ENCODE results near the gene CLCNKA. TPM values are rescaled to one million over a fixed set of nuclear protein-coding genes. Genes with fewer than 3 reads are reported as not detected.
A peak's percentile ranks its signal among the peaks of the same experiment; 100 is the strongest.
"Not testable (repeated sequence)": the region's sequence is repeated elsewhere in the genome, so short reads cannot be mapped to it uniquely, and the experiment has no call there.

CLCNKA gene
- total RNA-seq, 1 experiment from 2014 or later, result 1.0 TPM

DNA sequence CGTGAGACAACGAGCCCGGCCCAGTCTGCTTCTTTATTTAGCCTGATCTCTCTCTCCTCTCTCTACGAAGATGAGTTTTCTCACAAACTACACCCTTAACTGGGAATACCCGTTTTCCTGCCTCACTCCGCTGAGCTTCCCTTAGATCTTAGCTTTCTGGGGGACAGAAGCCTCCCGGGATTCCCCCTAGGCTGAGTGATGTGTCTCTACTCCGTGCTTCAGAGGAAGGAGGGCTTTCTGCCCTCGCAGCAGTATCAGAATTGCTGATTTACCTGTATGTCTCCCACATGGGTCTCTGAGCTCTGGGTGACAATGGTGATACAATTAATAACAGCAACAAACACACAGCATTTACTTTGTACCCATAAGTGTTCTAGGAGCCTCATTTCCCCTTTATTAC is 47.0 kb upstream of the CLCNKA start:
- H3F3A ChIP-seq (ENCODE audit: insufficient read depth, low read depth), result no peaks in the 10 kb centered on the region
- no peaks in the 10 kb centered on the region for H3K27me3 ChIP-seq (ENCODE audit: insufficient read depth, low read depth)
- peaks cover 6% of the 10 kb centered on the region for H3K4me1 ChIP-seq (replicated peaks; ENCODE audit: insufficient read depth)
- TF ChIP-seq CTCF (conservative IDR thresholded peaks at IDR 0.05) (no peak), EZH2 (IDR thresholded peaks at IDR 0.05; ENCODE audit: low read depth) (no peak)
- ChIA-PET CTCF (no interaction called here), POLR2A (ENCODE audit: unreplicated experiment) (no interaction called here)
- H2AFZ ChIP-seq, result peak overlapping the region; percentile 87; the same call in 1 of the 2 replicates
- no peaks in the 10 kb centered on the region for H3K9me2 ChIP-seq (ENCODE audit: insufficient read depth)
- H3K9me3 ChIP-seq (ENCODE audit: insufficient read depth, low read depth), result no peaks in the 10 kb centered on the region
- DNase-seq, result no peak
- no peaks in the 10 kb centered on the region for H4K20me1 ChIP-seq (ENCODE audit: insufficient read depth)
- H3K79me2 ChIP-seq (ENCODE audit: low read depth), result peaks cover 13% of the 10 kb centered on the region
- H3K27ac ChIP-seq, result no peak overlapping the region
- TSS peak; percentile 42 for BruUV-seq (replicated peaks)
- intact Hi-C loops (cut with micrococcal nuclease; ENCODE audit: unreplicated experiment), result no loop called here
- H3K4me3 ChIP-seq, result peak overlapping the region; percentile 97
- H3K4me2 ChIP-seq, result peak overlapping the region; percentile 93
- no peaks in the 10 kb centered on the region for H3K36me3 ChIP-seq (ENCODE audit: low read depth)

GRCh38 chr1:15975358-15975804 is 46.5 kb upstream of the CLCNKA start:
- peak overlapping the region; percentile 87 for H2AFZ ChIP-seq
- no peaks in the 10 kb centered on the region for H3F3A ChIP-seq (ENCODE audit: insufficient read depth, low read depth)
- no peaks in the 10 kb centered on the region for H3K36me3 ChIP-seq (ENCODE audit: low read depth)
- BruUV-seq (replicated peaks), result no TSS peak
- intact Hi-C loops (cut with micrococcal nuclease; ENCODE audit: unreplicated experiment), result no loop called here
- H3K27me3 ChIP-seq (ENCODE audit: insufficient read depth, low read depth), result no peaks in the 10 kb centered on the region
- ChIA-PET POLR2A (ENCODE audit: unreplicated experiment) (interaction anchor here (0.6 kb wide), 1 partner anchor 20 kb away, joined by 6 read pairs; no protein-coding TSS in a partner anchor), CTCF (no interaction called here)
- H3K79me2 ChIP-seq (ENCODE audit: low read depth), result peaks cover 13% of the 10 kb centered on the region
- no peak for TF ChIP-seq CTCF (conservative IDR thresholded peaks at IDR 0.05)
- TF ChIP-seq EZH2 (IDR thresholded peaks at IDR 0.05; ENCODE audit: low read depth), result no peak
- H3K9me3 ChIP-seq (ENCODE audit: insufficient read depth, low read depth), result no peaks in the 10 kb centered on the region
- no peaks in the 10 kb centered on the region for H3K9me2 ChIP-seq (ENCODE audit: insufficient read depth)
- no peak overlapping the region for H3K27ac ChIP-seq
- peak overlapping the region; percentile 97 for H3K4me3 ChIP-seq
- peaks cover 6% of the 10 kb centered on the region for H3K4me1 ChIP-seq (replicated peaks; ENCODE audit: insufficient read depth)
- H3K4me2 ChIP-seq, result peak overlapping the region; percentile 93
- DNase-seq, result peak in 1 of 2 experiments; percentile 59
- H4K20me1 ChIP-seq (ENCODE audit: insufficient read depth), result no peaks in the 10 kb centered on the region

GRCh38 chr1:15975805-15976680 is 45.8 kb upstream of the CLCNKA start, which contains the start of gene ZBTB17:
TSS of gene ZBTB17 (minus strand) at chr1:15976101. CDS start at chr1:15948495, 27,606 bp downstream.
- DNase-seq, result peak; percentile 70 to 89
- BruUV-seq (replicated peaks), result no TSS peak
- Histone ChIP-seq H3K4me1 (replicated peaks; ENCODE audit: insufficient read depth) (peaks cover 6% of the 10 kb centered on the region), H4K20me1 (ENCODE audit: insufficient read depth) (no peaks in the 10 kb centered on the region), H3K36me3 (ENCODE audit: low read depth) (no peaks in the 10 kb centered on the region), H3K79me2 (ENCODE audit: low read depth) (peaks cover 13% of the 10 kb centered on the region), H3K9me2 (ENCODE audit: insufficient read depth) (no peaks in the 10 kb centered on the region), H3K4me2 (peak within 1 kb of the TSS; percentile 93), H3K27me3 (ENCODE audit: insufficient read depth, low read depth) (no peaks in the 10 kb centered on the region), H3K4me3 (peak within 1 kb of the TSS; percentile 97), H3K9me3 (ENCODE audit: insufficient read depth, low read depth) (no peaks in the 10 kb centered on the region), H3K27ac (no peak within 1 kb of the TSS), H3F3A (ENCODE audit: insufficient read depth, low read depth) (no peaks in the 10 kb centered on the region), H2AFZ (peak within 1 kb of the TSS; percentile 87)
- ChIA-PET CTCF (no interaction called here), POLR2A (ENCODE audit: unreplicated experiment) (interaction anchor here (0.6 kb wide), 1 partner anchor 20 kb away, joined by 6 read pairs; no protein-coding TSS in a partner anchor)
- intact Hi-C loops (cut with micrococcal nuclease; ENCODE audit: unreplicated experiment), result no loop called here
- TF ChIP-seq CTCF (conservative IDR thresholded peaks at IDR 0.05), result no peak
- TF ChIP-seq EZH2 (IDR thresholded peaks at IDR 0.05; ENCODE audit: low read depth), result no peak

- not testable (repeated sequence) for H4K20me1 ChIP-seq (ENCODE audit: insufficient read depth)
Measured at GRCh38 chr1:15977947-15978346, 43.9 kb upstream of the CLCNKA start.

More at GRCh38 chr1:15977947-15978346, 43.9 kb upstream of the CLCNKA start:
- H3K27me3 ChIP-seq (ENCODE audit: insufficient read depth, low read depth); H3K9me3 ChIP-seq (ENCODE audit: insufficient read depth, low read depth); H3K27ac ChIP-seq; DNase-seq; H3K9me2 ChIP-seq (ENCODE audit: insufficient read depth); H3K4me2 ChIP-seq; H3F3A ChIP-seq (ENCODE audit: insufficient read depth, low read depth); H3K4me1 ChIP-seq (replicated peaks; ENCODE audit: insufficient read depth); H3K36me3 ChIP-seq (ENCODE audit: low read depth); H2AFZ ChIP-seq; BruUV-seq (replicated peaks); H3K4me3 ChIP-seq; POLR2A ChIA-PET (ENCODE audit: unreplicated experiment); intact Hi-C loops (cut with micrococcal nuclease; ENCODE audit: unreplicated experiment): not testable (repeated sequence)
- CTCF ChIA-PET, result interaction anchor here (0.7 kb wide), 1 partner anchor 52 kb away, joined by 15 read pairs; no protein-coding TSS in a partner anchor
- peaks cover 13% of the 10 kb centered on the region for H3K79me2 ChIP-seq (ENCODE audit: low read depth)
